Measurements from ENCODE around the gene SFSWAP.

SFSWAP gene

GRCh38 chr12:131836714-131837397, 126.0 kb downstream of the SFSWAP start:
- no peak for DNase-seq

- no peak for DNase-seq
Observed at GRCh38 chr12:131840643-131841416, 129.9 kb downstream of the SFSWAP start.

- no peak for DNase-seq
Observed at GRCh38 chr12:131841547-131841946, 130.7 kb downstream of the SFSWAP start.

GRCh38 chr12:131842169-131842568, 131.3 kb downstream of the SFSWAP start:
- no peak for DNase-seq

GRCh38 chr12:131843527-131843926, 132.6 kb downstream of the SFSWAP start:
- DNase-seq, result no peak

- DNase-seq, result no peak
Observed at GRCh38 chr12:131844140-131844539, 133.2 kb downstream of the SFSWAP start.

- DNase-seq, result no peak
Observed at GRCh38 chr12:131844656-131845055, 133.8 kb downstream of the SFSWAP start.

GRCh38 chr12:131845121-131845520, 134.2 kb downstream of the SFSWAP start:
- DNase-seq, result no peak

GRCh38 chr12:131847456-131847855, 136.6 kb downstream of the SFSWAP start:
- DNase-seq, result no peak

GRCh38 chr12:131848753-131849152, 137.9 kb downstream of the SFSWAP start:
- no peak for DNase-seq

Data from stimulated activated CD4-positive, alpha-beta T cell treated with anti-CD3 and anti-CD28 coated beads, Interleukin-2, amount 100 ng/mL, for 48 hours (primary cell).